GM10248 (cell line): Measurements from ENCODE around the gene MYH9.
A peak's percentile ranks its signal among the peaks of the same experiment; 100 is the strongest.
"Not testable (repeated sequence)": the region's sequence is repeated elsewhere in the genome, so short reads cannot be mapped to it uniquely, and the experiment has no call there.

Experiments
- CTCF ChIA-PET: fragments of 300-600 bp; sonication (Branson Sonifier 250); formaldehyde crosslinking; extraction: SDS; loops from one replicate; lab custom pipeline; 2021; ENCODE audit warnings: antibody characterized with exemption; lab: Yijun Ruan, JAX
- POLR2A ChIA-PET: fragments of 350-650 bp; sonication (Branson Sonifier 250); formaldehyde crosslinking; extraction: SDS; loops from one replicate; lab custom pipeline; 2020; ENCODE audit warnings: antibody characterized with exemption; lab: Yijun Ruan, JAX
- DNase-seq: peaks from one replicate; pipeline ENCODE4 v3.0.0; 2012; ENCODE audit errors: extremely low spot score
- TF ChIP-seq, protein P1 (sequence below): IDR thresholded peaks from 2 replicates; pipeline ENCODE4 v1.5.1; 2012; ENCODE audit warnings: mild to moderate bottlenecking, low read depth; ENCODE audit errors: extremely low read depth, missing control alignments, control extremely low read depth

Gene MYH9

DNA sequence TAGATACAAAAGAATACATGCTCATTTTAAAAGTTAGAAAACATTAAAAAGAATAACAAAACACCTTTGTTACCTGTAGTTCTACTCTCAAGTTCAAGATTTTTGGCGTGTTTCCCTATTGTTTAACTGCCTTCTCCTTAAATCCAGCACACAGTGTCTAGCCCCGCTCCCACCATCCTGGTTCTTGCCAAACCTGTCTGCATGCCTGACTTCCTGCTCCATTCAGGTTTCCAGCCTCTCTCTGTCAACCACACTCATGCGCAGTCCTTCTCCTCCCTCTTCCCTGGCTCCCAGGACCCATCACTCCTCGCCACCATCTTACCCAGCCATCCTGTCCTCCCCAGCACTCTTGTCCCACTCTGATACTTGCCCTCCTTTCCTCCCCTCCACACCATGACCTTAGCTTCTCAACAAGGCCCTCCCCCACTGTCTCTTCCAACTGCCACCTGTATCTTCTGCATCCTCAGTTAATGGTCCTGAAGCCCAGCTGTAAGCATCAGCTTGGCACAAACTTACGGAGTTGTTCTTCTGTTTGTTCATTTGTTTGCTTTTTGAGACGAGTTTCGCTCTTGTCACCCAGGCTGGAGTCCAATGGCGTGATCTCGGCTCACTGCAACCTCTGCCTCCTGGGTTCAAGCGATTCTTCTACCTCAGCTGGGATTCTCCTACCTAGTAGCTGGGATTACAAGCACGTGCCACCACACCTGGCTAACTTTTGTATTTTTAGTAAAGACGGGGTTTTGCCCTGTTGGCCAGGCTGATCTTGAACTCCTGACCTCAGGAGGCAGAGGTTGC is 7.5 kb upstream of the MYH9 start:
- POLR2A ChIA-PET, result no interaction called here
- CTCF ChIA-PET, result interaction anchor here (2.0 to 2.4 kb wide), 2 partner anchors 9 to 12 kb away, joined by 5 read pairs; no protein-coding TSS in a partner anchor
- DNase-seq, result no peak

GRCh38 chr22:36391638-36392037 is 3.9 kb upstream of the MYH9 start:
- ChIA-PET POLR2A (no interaction called here), CTCF (interaction anchor here (1.5 kb wide), 1 partner anchor 79 kb away, joined by 3 read pairs; no protein-coding TSS in a partner anchor)
- DNase-seq, result no peak
- TF ChIP-seq, protein P1, sequence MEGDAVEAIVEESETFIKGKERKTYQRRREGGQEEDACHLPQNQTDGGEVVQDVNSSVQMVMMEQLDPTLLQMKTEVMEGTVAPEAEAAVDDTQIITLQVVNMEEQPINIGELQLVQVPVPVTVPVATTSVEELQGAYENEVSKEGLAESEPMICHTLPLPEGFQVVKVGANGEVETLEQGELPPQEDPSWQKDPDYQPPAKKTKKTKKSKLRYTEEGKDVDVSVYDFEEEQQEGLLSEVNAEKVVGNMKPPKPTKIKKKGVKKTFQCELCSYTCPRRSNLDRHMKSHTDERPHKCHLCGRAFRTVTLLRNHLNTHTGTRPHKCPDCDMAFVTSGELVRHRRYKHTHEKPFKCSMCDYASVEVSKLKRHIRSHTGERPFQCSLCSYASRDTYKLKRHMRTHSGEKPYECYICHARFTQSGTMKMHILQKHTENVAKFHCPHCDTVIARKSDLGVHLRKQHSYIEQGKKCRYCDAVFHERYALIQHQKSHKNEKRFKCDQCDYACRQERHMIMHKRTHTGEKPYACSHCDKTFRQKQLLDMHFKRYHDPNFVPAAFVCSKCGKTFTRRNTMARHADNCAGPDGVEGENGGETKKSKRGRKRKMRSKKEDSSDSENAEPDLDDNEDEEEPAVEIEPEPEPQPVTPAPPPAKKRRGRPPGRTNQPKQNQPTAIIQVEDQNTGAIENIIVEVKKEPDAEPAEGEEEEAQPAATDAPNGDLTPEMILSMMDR, result no peak

More for the DNA sequence above, 7.5 kb upstream of the MYH9 start:
- TF ChIP-seq, protein P1, result no peak

- CTCF ChIA-PET, result interaction anchor here (1.2 to 2.0 kb wide), 4 partner anchors 52 to 105 kb away, joined by 3 to 5 read pairs (median 4); no protein-coding TSS in a partner anchor
- POLR2A ChIA-PET, result interaction anchor here (1.6 to 1.9 kb wide), 2 partner anchors 12 to 92 kb away, joined by 6 to 13 read pairs; partner anchors contain the start of gene TXN2
- not testable (repeated sequence) for DNase-seq
These were observed 1.4 kb upstream of the MYH9 start for GRCh38 chr22:36389122-36389521.

- DNase-seq, result no peak
- TF ChIP-seq, protein P1, result no peak
- ChIA-PET CTCF (interaction anchor here (0.6 to 2.0 kb wide), 8 partner anchors 8 to 87 kb away, joined by 3 to 6 read pairs (median 4); no protein-coding TSS in a partner anchor), POLR2A (interaction anchor here (0.7 to 1.9 kb wide), 8 partner anchors 11 to 123 kb away, joined by 3 to 13 read pairs (median 4); partner anchors contain the start of gene TXN2)
These were observed 133 bp downstream of the MYH9 start for GRCh38 chr22:36387709-36387958.

DNA sequence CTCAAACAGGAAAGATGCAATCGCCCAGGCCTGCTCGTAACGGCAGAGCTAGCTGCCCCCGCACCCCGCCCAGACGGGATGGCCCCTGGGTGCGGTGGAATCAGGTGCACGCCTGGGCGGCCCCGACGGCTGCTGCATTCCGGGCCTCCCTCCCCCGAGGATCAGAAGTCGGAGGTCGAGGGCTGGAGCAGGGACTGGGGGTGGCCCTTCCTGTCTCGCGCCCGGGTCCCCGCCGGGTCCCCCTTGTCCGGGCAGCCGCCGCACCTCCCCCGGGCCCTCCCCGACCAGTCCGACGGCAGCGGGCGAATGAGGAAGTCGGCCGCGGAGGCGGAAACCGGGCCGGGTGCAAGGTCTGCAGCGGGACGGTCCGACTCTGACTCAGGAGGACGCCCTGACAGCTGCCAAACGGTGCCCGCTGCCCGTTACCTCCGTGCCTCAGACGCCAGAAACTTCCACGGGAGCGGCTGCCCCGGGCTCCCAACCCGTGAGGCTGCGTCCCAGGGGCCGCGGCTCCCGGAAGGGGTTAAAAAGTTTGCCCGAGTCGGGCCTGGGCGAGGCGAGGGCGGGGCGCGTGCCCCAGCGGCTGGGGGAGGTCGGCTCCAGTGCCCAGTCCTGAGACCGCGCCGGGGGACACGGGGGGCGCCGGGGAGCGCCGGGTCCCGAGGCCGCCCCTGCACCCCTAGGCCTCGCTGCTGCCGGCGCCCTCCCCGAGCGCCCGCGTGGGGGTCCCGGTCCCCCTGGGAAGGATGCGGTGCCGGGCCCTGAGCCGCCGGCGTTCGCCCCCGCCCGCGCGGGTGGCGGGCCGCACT is 663 bp downstream of the MYH9 start:
- ChIA-PET POLR2A (interaction anchor here (1.0 to 1.9 kb wide), 5 partner anchors 22 to 123 kb away, joined by 3 to 13 read pairs (median 6); partner anchors contain the start of gene TXN2), CTCF (interaction anchor here (0.8 to 2.0 kb wide), 10 partner anchors 9 to 87 kb away, joined by 3 to 6 read pairs (median 4); no protein-coding TSS in a partner anchor)
- peak; percentile 65 for DNase-seq
- TF ChIP-seq, protein P1, result no peak

DNA sequence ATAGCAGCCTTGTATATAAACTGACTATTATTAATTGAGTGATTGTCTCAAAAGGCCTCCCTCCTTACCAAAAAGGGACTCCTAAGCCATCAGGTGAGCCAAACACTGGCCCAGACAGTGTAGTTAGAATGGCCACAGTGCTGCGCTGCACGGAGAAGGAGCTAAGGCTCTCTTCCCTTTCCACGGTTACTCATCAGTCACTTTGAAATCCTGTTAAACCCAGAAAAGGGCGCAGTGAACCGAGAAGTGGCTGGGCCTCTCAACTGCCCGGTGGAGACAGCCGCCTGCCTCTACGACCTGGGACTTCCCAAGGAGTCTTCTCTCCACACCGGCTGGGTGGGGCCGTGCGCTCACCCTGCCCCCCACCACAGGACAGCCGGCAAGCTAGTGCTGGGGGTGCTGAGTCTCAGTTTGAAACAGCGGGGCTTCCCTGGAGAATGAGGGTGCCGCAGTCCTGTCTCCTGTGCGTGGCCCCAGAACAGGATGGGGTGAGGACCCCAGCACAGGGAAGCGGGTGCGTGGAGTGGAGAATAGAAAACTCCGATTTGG is 1.3 kb downstream of the MYH9 start:
- ChIA-PET CTCF (interaction anchor here (0.8 to 1.8 kb wide), 5 partner anchors 9 to 86 kb away, joined by 3 to 6 read pairs (median 3); no protein-coding TSS in a partner anchor), POLR2A (interaction anchor here (1.0 kb wide), 1 partner anchor 95 kb away, joined by 6 read pairs; the partner anchor contains the start of gene TXN2)
- TF ChIP-seq, protein P1, result no peak
- DNase-seq, result peak; percentile 73
